ENCODE data around the gene AP1S3.

- TF ChIP-seq, protein P1, sequence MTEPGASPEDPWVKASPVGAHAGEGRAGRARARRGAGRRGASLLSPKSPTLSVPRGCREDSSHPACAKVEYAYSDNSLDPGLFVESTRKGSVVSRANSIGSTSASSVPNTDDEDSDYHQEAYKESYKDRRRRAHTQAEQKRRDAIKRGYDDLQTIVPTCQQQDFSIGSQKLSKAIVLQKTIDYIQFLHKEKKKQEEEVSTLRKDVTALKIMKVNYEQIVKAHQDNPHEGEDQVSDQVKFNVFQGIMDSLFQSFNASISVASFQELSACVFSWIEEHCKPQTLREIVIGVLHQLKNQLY (CRISPR knock-in tag; IDR thresholded peaks at IDR 0.05): no peak
- TF ChIP-seq CTCF (IDR thresholded peaks at IDR 0.05) (no peak), ZNF138 (CRISPR knock-in tag; conservative IDR thresholded peaks at IDR 0.05) (no peak), CBFB (CRISPR knock-in tag; IDR thresholded peaks at IDR 0.05; ENCODE audit: low read depth) (no peak), ELF4 (CRISPR knock-in tag; IDR thresholded peaks at IDR 0.05; ENCODE audit: low read depth) (no peak), USF1 (CRISPR knock-in tag; IDR thresholded peaks at IDR 0.05) (no peak), FOXP4 (CRISPR knock-in tag; IDR thresholded peaks at IDR 0.05) (no peak)
- TF ChIP-seq, protein P2, sequence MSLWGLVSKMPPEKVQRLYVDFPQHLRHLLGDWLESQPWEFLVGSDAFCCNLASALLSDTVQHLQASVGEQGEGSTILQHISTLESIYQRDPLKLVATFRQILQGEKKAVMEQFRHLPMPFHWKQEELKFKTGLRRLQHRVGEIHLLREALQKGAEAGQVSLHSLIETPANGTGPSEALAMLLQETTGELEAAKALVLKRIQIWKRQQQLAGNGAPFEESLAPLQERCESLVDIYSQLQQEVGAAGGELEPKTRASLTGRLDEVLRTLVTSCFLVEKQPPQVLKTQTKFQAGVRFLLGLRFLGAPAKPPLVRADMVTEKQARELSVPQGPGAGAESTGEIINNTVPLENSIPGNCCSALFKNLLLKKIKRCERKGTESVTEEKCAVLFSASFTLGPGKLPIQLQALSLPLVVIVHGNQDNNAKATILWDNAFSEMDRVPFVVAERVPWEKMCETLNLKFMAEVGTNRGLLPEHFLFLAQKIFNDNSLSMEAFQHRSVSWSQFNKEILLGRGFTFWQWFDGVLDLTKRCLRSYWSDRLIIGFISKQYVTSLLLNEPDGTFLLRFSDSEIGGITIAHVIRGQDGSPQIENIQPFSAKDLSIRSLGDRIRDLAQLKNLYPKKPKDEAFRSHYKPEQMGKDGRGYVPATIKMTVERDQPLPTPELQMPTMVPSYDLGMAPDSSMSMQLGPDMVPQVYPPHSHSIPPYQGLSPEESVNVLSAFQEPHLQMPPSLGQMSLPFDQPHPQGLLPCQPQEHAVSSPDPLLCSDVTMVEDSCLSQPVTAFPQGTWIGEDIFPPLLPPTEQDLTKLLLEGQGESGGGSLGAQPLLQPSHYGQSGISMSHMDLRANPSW (CRISPR knock-in tag; conservative IDR thresholded peaks at IDR 0.05; ENCODE audit: low read depth): no peak
- TF ChIP-seq, protein P3, sequence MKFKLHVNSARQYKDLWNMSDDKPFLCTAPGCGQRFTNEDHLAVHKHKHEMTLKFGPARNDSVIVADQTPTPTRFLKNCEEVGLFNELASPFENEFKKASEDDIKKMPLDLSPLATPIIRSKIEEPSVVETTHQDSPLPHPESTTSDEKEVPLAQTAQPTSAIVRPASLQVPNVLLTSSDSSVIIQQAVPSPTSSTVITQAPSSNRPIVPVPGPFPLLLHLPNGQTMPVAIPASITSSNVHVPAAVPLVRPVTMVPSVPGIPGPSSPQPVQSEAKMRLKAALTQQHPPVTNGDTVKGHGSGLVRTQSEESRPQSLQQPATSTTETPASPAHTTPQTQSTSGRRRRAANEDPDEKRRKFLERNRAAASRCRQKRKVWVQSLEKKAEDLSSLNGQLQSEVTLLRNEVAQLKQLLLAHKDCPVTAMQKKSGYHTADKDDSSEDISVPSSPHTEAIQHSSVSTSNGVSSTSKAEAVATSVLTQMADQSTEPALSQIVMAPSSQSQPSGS (CRISPR knock-in tag; IDR thresholded peaks at IDR 0.05; ENCODE audit: borderline replicate concordance, low read depth): no peak
- TF ChIP-seq, protein P4, sequence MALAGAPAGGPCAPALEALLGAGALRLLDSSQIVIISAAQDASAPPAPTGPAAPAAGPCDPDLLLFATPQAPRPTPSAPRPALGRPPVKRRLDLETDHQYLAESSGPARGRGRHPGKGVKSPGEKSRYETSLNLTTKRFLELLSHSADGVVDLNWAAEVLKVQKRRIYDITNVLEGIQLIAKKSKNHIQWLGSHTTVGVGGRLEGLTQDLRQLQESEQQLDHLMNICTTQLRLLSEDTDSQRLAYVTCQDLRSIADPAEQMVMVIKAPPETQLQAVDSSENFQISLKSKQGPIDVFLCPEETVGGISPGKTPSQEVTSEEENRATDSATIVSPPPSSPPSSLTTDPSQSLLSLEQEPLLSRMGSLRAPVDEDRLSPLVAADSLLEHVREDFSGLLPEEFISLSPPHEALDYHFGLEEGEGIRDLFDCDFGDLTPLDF (CRISPR knock-in tag; IDR thresholded peaks at IDR 0.05): no peak
These were observed 5.0 kb downstream of the AP1S3 start for GRCh38 chr2:223832241-223832903.
